AG04449 (cell line): Measurements from ENCODE around the gene SCMH1.

Experiments
- CTCF ChIA-PET: fragments of 350-600 bp; formaldehyde crosslinking; extraction: SDS; loops from one replicate; lab custom pipeline; 2021; ENCODE audit warnings: antibody characterized with exemption; lab: Yijun Ruan, JAX
- POLR2A ChIA-PET: fragments of 400-600, 350-600 bp; formaldehyde crosslinking; extraction: SDS; loops from one replicate; lab custom pipeline; 2020; ENCODE audit warnings: antibody characterized with exemption, inconsistent platforms; lab: Yijun Ruan, JAX
- DNase-seq: peaks from one replicate; pipeline ENCODE4 v3.0.0-alpha.2; 2010; ENCODE audit warnings: low read depth, low spot score
- H3K4me3 ChIP-seq: 2 replicates; pipeline ENCODE4 v1.5.1; 2011; ENCODE audit warnings: low read depth, mild to moderate bottlenecking, control low read depth, low read length
- CTCF ChIP-seq: IDR thresholded peaks from one replicate; pipeline ENCODE4 v1.5.1; 2011; ENCODE audit warnings: mild to moderate bottlenecking, moderate library complexity, low read length, control low read depth, inconsistent platforms; ENCODE audit not compliant: insufficient read depth; ENCODE audit errors: missing control alignments

The SCMH1 gene

GRCh38 chr1:40977716-40978115 lies 264.4 kb downstream of the SCMH1 start:
- no peak for TF ChIP-seq CTCF
- ChIA-PET CTCF (interaction anchor here (1.0 to 4.0 kb wide), 4 partner anchors 8 to 128 kb away, joined by 3 to 38 read pairs (median 4); no protein-coding TSS in a partner anchor), POLR2A (interaction anchor here (0.7 kb wide), 1 partner anchor 15 kb away, joined by 6 read pairs; no protein-coding TSS in a partner anchor)
- DNase-seq = no peak
- no peak overlapping the region for H3K4me3 ChIP-seq
